SU-DHL-6 (cell line): ENCODE measurements around the gene RRP1B.

Source experiments
- EZH2phosphoT487 ChIP-seq: fragments of 200-600 bp; sonication (generic), shearing (Covaris generic); conservative IDR thresholded peaks from 2 replicates; pipeline ENCODE4 v1.6.1; 2018; ENCODE audit warnings: mild to moderate bottlenecking, antibody characterized with exemption, low read length, moderate library complexity, mixed read lengths
- TF ChIP-seq, protein P1 (sequence below): fragments of 200-600 bp; sonication (generic); IDR thresholded peaks from one replicate; pipeline ENCODE4 v1.5.1; 2017; ENCODE audit warnings: antibody characterized with exemption, mild to moderate bottlenecking, low read length, moderate library complexity; ENCODE audit not compliant: insufficient read depth, poor library complexity, severe bottlenecking

DNA sequence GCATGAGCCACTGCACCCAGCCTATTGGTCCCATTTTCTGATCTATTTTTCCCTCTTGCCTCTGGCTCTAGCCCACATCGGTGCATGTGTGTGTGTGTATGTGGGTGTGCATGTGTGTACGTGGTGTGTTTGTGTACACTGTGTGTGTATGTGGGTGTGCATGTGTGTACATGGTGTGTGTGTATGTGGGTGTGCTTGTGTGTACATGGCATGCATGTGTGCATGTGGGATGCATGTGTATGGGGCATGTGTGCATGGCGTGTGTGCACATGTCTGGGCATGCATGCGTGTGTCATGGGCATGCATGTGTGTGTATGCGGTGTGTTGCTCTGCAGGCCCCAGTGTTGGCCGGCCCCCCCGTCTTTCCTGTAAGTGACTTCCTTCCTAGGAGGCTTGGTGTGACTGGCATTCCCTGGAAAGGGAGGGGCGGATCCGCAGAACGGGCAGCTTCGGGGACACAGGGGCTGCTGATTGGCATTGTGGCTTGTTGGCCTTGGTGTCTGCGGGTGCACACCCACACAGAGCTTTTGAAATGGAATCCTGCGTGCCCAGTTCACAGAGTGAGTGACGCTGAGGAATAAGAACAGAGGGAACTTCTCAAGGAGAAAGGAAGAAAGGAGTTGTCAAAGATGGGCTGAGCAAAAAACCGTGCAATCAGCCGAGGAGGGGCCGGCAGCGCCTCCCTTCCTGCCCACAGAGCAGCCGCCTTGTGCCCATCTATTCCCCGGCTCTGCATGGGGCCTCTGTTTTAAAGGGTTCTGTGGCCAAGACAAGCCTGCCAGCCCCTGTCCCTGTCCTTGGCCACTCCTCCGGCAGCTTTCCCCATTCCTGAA, 67.5 kb downstream of the RRP1B start:
- TF ChIP-seq, protein P1, sequence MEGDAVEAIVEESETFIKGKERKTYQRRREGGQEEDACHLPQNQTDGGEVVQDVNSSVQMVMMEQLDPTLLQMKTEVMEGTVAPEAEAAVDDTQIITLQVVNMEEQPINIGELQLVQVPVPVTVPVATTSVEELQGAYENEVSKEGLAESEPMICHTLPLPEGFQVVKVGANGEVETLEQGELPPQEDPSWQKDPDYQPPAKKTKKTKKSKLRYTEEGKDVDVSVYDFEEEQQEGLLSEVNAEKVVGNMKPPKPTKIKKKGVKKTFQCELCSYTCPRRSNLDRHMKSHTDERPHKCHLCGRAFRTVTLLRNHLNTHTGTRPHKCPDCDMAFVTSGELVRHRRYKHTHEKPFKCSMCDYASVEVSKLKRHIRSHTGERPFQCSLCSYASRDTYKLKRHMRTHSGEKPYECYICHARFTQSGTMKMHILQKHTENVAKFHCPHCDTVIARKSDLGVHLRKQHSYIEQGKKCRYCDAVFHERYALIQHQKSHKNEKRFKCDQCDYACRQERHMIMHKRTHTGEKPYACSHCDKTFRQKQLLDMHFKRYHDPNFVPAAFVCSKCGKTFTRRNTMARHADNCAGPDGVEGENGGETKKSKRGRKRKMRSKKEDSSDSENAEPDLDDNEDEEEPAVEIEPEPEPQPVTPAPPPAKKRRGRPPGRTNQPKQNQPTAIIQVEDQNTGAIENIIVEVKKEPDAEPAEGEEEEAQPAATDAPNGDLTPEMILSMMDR = no peak
- TF ChIP-seq EZH2phosphoT487 = no peak
